GM23338 (cell line): ENCODE results near the gene PLCD4. TPM values are rescaled to one million over a fixed set of nuclear protein-coding genes. Genes with fewer than 3 reads are reported as not detected.

ENCODE experiments used
- ATAC-seq: fragments of 200-7000 bp; cut with Tn5 transposase; 3 replicates; pipeline ENCODE4 v1.9.1; 2020
- DNase-seq: peaks from one replicate; pipeline ENCODE4 v3.0.0-alpha.2; 2015; ENCODE audit warnings: low spot score
- H2AFZ ChIP-seq: fragments of 200-600 bp; sonication (generic); 2 replicates; pipeline ENCODE4 v1.8.0; 2016; ENCODE audit warnings: antibody characterized with exemption, mild to moderate bottlenecking, moderate library complexity
- H3F3A ChIP-seq: fragments of 200-600 bp; sonication (generic); replicated peaks from 2 replicates; pipeline ENCODE4 v1.8.0; 2017; ENCODE audit warnings: antibody characterized with exemption, mixed run types, low read depth
- H3K27ac ChIP-seq: fragments of 200-600 bp; sonication (generic); 2 replicates; pipeline ENCODE4 v1.6.1; 2016; ENCODE audit warnings: low read depth
- H3K27me3 ChIP-seq: fragments of 200-600 bp; sonication (generic); 2 replicates; pipeline ENCODE4 v1.8.0; 2016; ENCODE audit warnings: mild to moderate bottlenecking, mixed run types, moderate library complexity; ENCODE audit not compliant: insufficient read depth
- H3K36me3 ChIP-seq: fragments of 200-600 bp; sonication (generic); 2 replicates; pipeline ENCODE4 v1.8.0; 2016; ENCODE audit warnings: mild to moderate bottlenecking; ENCODE audit not compliant: insufficient read depth
- H3K4me1 ChIP-seq: fragments of 200-600 bp; sonication (generic); 2 replicates; pipeline ENCODE4 v1.8.0; 2016; ENCODE audit warnings: mild to moderate bottlenecking, moderate library complexity; ENCODE audit not compliant: insufficient read depth
- H3K4me2 ChIP-seq: fragments of 200-600 bp; sonication (generic); 2 replicates; pipeline ENCODE4 v1.7.1; 2017; ENCODE audit warnings: mixed run types
- H3K4me3 ChIP-seq: fragments of 200-600 bp; sonication (generic); 2 replicates; pipeline ENCODE4 v1.6.1; 2016; ENCODE audit warnings: mixed run types
- H3K79me2 ChIP-seq: fragments of 200-600 bp; sonication (generic); replicated peaks from 2 replicates; pipeline ENCODE4 v1.8.0; 2017; ENCODE audit warnings: mild to moderate bottlenecking; ENCODE audit not compliant: insufficient read depth
- H3K9me2 ChIP-seq: fragments of 200-600 bp; sonication (generic); 2 replicates; pipeline ENCODE4 v1.8.0; 2017; ENCODE audit not compliant: insufficient read depth
- H4K20me1 ChIP-seq: fragments of 200-600 bp; sonication (generic); replicated peaks from 2 replicates; pipeline ENCODE4 v1.8.0; 2017; ENCODE audit warnings: mild to moderate bottlenecking; ENCODE audit not compliant: insufficient read depth
- H3K27ac Mint-ChIP-seq: 2 replicates; pipeline ENCODE4 v1.8.0; 2020; ENCODE audit warnings: inconsistent platforms, mild to moderate bottlenecking, moderate library complexity, mixed read lengths
- H3K27me3 Mint-ChIP-seq: 3 replicates; pipeline ENCODE4 v1.8.0; 2022; ENCODE audit warnings: low read depth, mild to moderate bottlenecking, moderate library complexity, mixed read lengths, inconsistent platforms; ENCODE audit not compliant: insufficient read depth, poor library complexity
- H3K36me3 Mint-ChIP-seq: 3 replicates; pipeline ENCODE4 v1.8.0; 2021; ENCODE audit warnings: low read depth, mild to moderate bottlenecking, inconsistent platforms, moderate library complexity, mixed read lengths
- H3K4me1 Mint-ChIP-seq: 3 replicates; pipeline ENCODE4 v1.8.0; 2020; ENCODE audit warnings: mild to moderate bottlenecking, inconsistent platforms, mixed read lengths
- H3K4me3 Mint-ChIP-seq: 3 replicates; pipeline ENCODE4 v1.8.0; 2021; ENCODE audit warnings: moderate library complexity, mild to moderate bottlenecking, inconsistent platforms, mixed read lengths
- H3K9me3 Mint-ChIP-seq: 3 replicates; pipeline ENCODE4 v1.8.0; 2020; ENCODE audit warnings: moderate library complexity, mild to moderate bottlenecking, inconsistent platforms, mixed read lengths
- CREB1 ChIP-seq: fragments of 250-450 bp; sonication (Bioruptor Pico); IDR thresholded peaks from 2 replicates; pipeline ENCODE4 v1.5.0; 2020; ENCODE audit warnings: low read depth, mild to moderate bottlenecking, moderate library complexity
- CTCF ChIP-seq, 2 experiments: fragments of 200-600 bp in 1 of 2; sonication (generic) in 1 of 2; conservative IDR thresholded peaks; 2 replicates each; pipeline versions ENCODE4 v1.5.1 to v1.6.1; 2016 to 2017; ENCODE audit warnings: antibody characterized with exemption in 2 of 2, low read depth in 2 of 2, mild to moderate bottlenecking in 2 of 2, moderate library complexity in 1 of 2
- ETS1 ChIP-seq: IDR thresholded peaks from 2 replicates; pipeline ENCODE4 v1.6.1; 2016; ENCODE audit warnings: antibody characterized with exemption
- EZH2 ChIP-seq: fragments of 200-600 bp; sonication (generic); IDR thresholded peaks from one replicate; pipeline ENCODE4 v1.8.0; 2017; ENCODE audit warnings: antibody characterized with exemption, mild to moderate bottlenecking, low read depth; ENCODE audit not compliant: unreplicated experiment
- EZH2phosphoT487 ChIP-seq: fragments of 200-600 bp; sonication (generic); IDR thresholded peaks from one replicate; pipeline ENCODE4 v1.8.1; 2018; ENCODE audit warnings: antibody characterized with exemption; ENCODE audit not compliant: unreplicated experiment
- JUNB ChIP-seq: IDR thresholded peaks from one replicate; pipeline ENCODE4 v1.6.1; 2016; ENCODE audit warnings: antibody characterized with exemption; ENCODE audit not compliant: unreplicated experiment
- NANOG ChIP-seq: IDR thresholded peaks from 2 replicates; pipeline ENCODE4 v1.6.1; 2016; ENCODE audit warnings: antibody characterized with exemption, borderline replicate concordance
- POLR2AphosphoS5 ChIP-seq: IDR thresholded peaks from 2 replicates; pipeline ENCODE4 v1.6.1; 2016; ENCODE audit warnings: antibody characterized with exemption, low read depth
- REST ChIP-seq: IDR thresholded peaks from one replicate; pipeline ENCODE4 v1.6.1; 2018; ENCODE audit warnings: antibody characterized with exemption; ENCODE audit not compliant: unreplicated experiment
- STAT1 ChIP-seq: IDR thresholded peaks from one replicate; pipeline ENCODE4 v1.6.1; 2016; ENCODE audit warnings: antibody characterized with exemption; ENCODE audit not compliant: unreplicated experiment
- ZNF114 ChIP-seq: fragments of 250-450 bp; sonication (Bioruptor Pico); IDR thresholded peaks from 2 replicates; pipeline ENCODE4 v1.5.0; 2020; ENCODE audit warnings: mild to moderate bottlenecking, moderate library complexity
- ZNF331 ChIP-seq: fragments of 250-450 bp; sonication (Bioruptor Pico); IDR thresholded peaks from 2 replicates; pipeline ENCODE4 v1.5.0; 2020; ENCODE audit warnings: low read depth, mild to moderate bottlenecking, moderate library complexity
- polyA plus RNA-seq: library from polyadenylated mRNA; unstranded; fragments of >200 nt; fragmentation: Nextera tagmentation; extraction: Ambion mirVana; gene quantifications from 2 replicates; pipeline ENCODE4 v1.2.1, GENCODE V29; 2016
- total RNA-seq: library from RNA; depleted of rRNA; stranded (reverse); fragments of >200 nt; shearing (Covaris generic); gene quantifications from 2 replicates; pipeline ENCODE4 v1.2.3, GENCODE V29; 2014
- TF ChIP-seq, protein P1 (sequence below): fragments of 250-450 bp; sonication (Bioruptor Pico); IDR thresholded peaks from 2 replicates; pipeline ENCODE4 v1.5.0; 2020; ENCODE audit warnings: mild to moderate bottlenecking, moderate library complexity

Gene PLCD4
- total and polyA plus RNA-seq, 2 experiments from 2014 or later: 0.80 to 1.3 TPM

GRCh38 chr2:218662377-218662776, 54.7 kb downstream of the PLCD4 start:
- H2AFZ ChIP-seq: no peak overlapping the region
- DNase-seq (no peak), ATAC-seq (no peak)
- no peak overlapping the region for H3K4me2 ChIP-seq
- no peak overlapping the region for H3K4me3 ChIP-seq
- H3K9me2 ChIP-seq: no peaks in the 10 kb centered on the region
- H3F3A ChIP-seq: 0 out of 2 replicates have a peak, but pooled peaks cover 8% of the 10 kb centered on the region
- H3K27ac Mint-ChIP-seq: no peak overlapping the region
- H3K4me1 ChIP-seq: peaks cover 5% of the 10 kb centered on the region
- peaks cover 16% of the 10 kb centered on the region for H4K20me1 ChIP-seq
- H3K27me3 Mint-ChIP-seq: peaks cover 2% of the 10 kb centered on the region
- TF ChIP-seq JUNB (no peak), STAT1 (no peak), ETS1 (no peak), POLR2AphosphoS5 (no peak), EZH2phosphoT487 (no peak), NANOG (no peak), ZNF114 (no peak), CREB1 (no peak), CTCF (conservative IDR thresholded peaks at IDR 0.05; ENCODE audit: low read depth in 2 of 2) (no peak), EZH2 (no peak), ZNF331 (CRISPR knock-in tag) (no peak), REST (no peak)
- TF ChIP-seq, protein P1, sequence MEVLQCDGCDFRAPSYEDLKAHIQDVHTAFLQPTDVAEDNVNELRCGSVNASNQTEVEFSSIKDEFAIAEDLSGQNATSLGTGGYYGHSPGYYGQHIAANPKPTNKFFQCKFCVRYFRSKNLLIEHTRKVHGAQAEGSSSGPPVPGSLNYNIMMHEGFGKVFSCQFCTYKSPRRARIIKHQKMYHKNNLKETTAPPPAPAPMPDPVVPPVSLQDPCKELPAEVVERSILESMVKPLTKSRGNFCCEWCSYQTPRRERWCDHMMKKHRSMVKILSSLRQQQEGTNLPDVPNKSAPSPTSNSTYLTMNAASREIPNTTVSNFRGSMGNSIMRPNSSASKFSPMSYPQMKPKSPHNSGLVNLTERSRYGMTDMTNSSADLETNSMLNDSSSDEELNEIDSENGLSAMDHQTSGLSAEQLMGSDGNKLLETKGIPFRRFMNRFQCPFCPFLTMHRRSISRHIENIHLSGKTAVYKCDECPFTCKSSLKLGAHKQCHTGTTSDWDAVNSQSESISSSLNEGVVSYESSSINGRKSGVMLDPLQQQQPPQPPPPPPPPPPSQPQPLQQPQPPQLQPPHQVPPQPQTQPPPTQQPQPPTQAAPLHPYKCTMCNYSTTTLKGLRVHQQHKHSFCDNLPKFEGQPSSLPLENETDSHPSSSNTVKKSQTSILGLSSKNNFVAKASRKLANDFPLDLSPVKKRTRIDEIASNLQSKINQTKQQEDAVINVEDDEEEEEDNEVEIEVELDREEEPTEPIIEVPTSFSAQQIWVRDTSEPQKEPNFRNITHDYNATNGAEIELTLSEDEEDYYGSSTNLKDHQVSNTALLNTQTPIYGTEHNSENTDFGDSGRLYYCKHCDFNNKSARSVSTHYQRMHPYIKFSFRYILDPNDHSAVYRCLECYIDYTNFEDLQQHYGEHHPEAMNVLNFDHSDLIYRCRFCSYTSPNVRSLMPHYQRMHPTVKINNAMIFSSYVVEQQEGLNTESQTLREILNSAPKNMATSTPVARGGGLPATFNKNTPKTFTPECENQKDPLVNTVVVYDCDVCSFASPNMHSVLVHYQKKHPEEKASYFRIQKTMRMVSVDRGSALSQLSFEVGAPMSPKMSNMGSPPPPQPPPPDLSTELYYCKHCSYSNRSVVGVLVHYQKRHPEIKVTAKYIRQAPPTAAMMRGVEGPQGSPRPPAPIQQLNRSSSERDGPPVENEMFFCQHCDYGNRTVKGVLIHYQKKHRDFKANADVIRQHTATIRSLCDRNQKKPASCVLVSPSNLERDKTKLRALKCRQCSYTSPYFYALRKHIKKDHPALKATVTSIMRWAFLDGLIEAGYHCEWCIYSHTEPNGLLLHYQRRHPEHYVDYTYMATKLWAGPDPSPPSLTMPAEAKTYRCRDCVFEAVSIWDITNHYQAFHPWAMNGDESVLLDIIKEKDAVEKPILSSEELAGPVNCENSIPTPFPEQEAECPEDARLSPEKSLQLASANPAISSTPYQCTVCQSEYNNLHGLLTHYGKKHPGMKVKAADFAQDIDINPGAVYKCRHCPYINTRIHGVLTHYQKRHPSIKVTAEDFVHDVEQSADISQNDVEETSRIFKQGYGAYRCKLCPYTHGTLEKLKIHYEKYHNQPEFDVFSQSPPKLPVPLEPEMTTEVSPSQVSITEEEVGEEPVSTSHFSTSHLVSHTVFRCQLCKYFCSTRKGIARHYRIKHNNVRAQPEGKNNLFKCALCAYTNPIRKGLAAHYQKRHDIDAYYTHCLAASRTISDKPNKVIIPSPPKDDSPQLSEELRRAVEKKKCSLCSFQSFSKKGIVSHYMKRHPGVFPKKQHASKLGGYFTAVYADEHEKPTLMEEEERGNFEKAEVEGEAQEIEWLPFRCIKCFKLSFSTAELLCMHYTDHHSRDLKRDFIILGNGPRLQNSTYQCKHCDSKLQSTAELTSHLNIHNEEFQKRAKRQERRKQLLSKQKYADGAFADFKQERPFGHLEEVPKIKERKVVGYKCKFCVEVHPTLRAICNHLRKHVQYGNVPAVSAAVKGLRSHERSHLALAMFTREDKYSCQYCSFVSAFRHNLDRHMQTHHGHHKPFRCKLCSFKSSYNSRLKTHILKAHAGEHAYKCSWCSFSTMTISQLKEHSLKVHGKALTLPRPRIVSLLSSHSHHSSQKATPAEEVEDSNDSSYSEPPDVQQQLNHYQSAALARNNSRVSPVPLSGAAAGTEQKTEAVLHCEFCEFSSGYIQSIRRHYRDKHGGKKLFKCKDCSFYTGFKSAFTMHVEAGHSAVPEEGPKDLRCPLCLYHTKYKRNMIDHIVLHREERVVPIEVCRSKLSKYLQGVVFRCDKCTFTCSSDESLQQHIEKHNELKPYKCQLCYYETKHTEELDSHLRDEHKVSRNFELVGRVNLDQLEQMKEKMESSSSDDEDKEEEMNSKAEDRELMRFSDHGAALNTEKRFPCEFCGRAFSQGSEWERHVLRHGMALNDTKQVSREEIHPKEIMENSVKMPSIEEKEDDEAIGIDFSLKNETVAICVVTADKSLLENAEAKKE: no peak
- peaks cover 8% of the 10 kb centered on the region for H3K4me1 Mint-ChIP-seq
- no peak overlapping the region for H3K27ac ChIP-seq
- H3K4me3 Mint-ChIP-seq: no peak overlapping the region
- no peaks in the 10 kb centered on the region for H3K9me3 Mint-ChIP-seq
- H3K36me3 ChIP-seq: peaks cover 24% of the 10 kb centered on the region
- no peaks in the 10 kb centered on the region for H3K27me3 ChIP-seq
- peaks cover 63% of the 10 kb centered on the region for H3K36me3 Mint-ChIP-seq
- H3K79me2 ChIP-seq: peaks cover 11% of the 10 kb centered on the region
